H1 (cell line): ENCODE data around the gene SNED1. TPM values are rescaled to one million over a fixed set of nuclear protein-coding genes. Genes with fewer than 3 reads are reported as not detected.

ENCODE experiments used
- BRCA1 ChIP-seq: IDR thresholded peaks from 2 replicates; pipeline ENCODE4 v1.6.1; 2012; ENCODE audit warnings: low read depth, low read length, improper control_type of control experiment
- CREB1 ChIP-seq: IDR thresholded peaks from 2 replicates; pipeline ENCODE4 v1.6.1; 2012; ENCODE audit warnings: inconsistent platforms
- CTCF ChIP-seq, 3 experiments: IDR thresholded peaks; 1 replicate in 2 of 3; 2 replicates in 1 of 3; pipeline versions ENCODE4 v1.5.1 to v1.6.1; 2011; ENCODE audit warnings: low read length in 3 of 3, mild to moderate bottlenecking in 3 of 3, inconsistent platforms in 2 of 3, low read depth in 1 of 3, moderate library complexity in 1 of 3; ENCODE audit not compliant: insufficient read depth in 1 of 3; ENCODE audit errors: control extremely low read depth in 1 of 3
- EP300 ChIP-seq, 2 experiments: IDR thresholded peaks; 1 replicate in 1 of 2; 2 replicates in 1 of 2; pipeline ENCODE4 v1.6.1; 2011 to 2012; ENCODE audit warnings: low read depth in 2 of 2, low read length in 2 of 2, mild to moderate bottlenecking in 2 of 2, borderline replicate concordance in 1 of 2, inconsistent platforms in 1 of 2, moderate library complexity in 1 of 2
- EZH2 ChIP-seq: fragments of 200-600 bp; sonication (generic); IDR thresholded peaks from 2 replicates; pipeline ENCODE4 v1.7.1; 2012; ENCODE audit warnings: low read depth, mild to moderate bottlenecking, moderate library complexity, low read length, inconsistent platforms; ENCODE audit not compliant: severe bottlenecking
- KDM4A ChIP-seq: IDR thresholded peaks from one replicate; pipeline ENCODE4 v1.7.1; 2012; ENCODE audit warnings: low read depth, mild to moderate bottlenecking, moderate library complexity, low read length, inconsistent platforms; ENCODE audit not compliant: severe bottlenecking
- SIN3A ChIP-seq, 2 experiments: IDR thresholded peaks in 1 of 2; conservative IDR thresholded peaks in 1 of 2; 2 replicates each; pipeline ENCODE4 v1.6.1; 2011 to 2012; ENCODE audit warnings: low read length in 2 of 2, improper control_type of control experiment in 1 of 2, low read depth in 1 of 2, mild to moderate bottlenecking in 1 of 2
- TAF1 ChIP-seq: IDR thresholded peaks from 2 replicates; pipeline ENCODE4 v1.6.1; 2011; ENCODE audit warnings: mild to moderate bottlenecking, low read depth, low read length
- ZNF274 ChIP-seq: IDR thresholded peaks from 2 replicates; pipeline ENCODE4 v1.7.0; 2012; ENCODE audit warnings: low read length, borderline replicate concordance; ENCODE audit errors: extremely low read depth
- polyA plus RNA-seq, 7 experiments: library from polyadenylated mRNA; depleted of rRNA in 3 of 7; stranded (reverse) in 5 of 7; unstranded in 2 of 7; fragments of >200 nt in 5 of 7; fragments of 200-250 nt in 2 of 7; gene quantifications; 1 replicate in 5 of 7; 2 replicates in 1 of 7; 4 replicates in 1 of 7; pipeline versions ENCODE4 v1.2.1 to v1.2.3, GENCODE V29; 2011 to 2013; ENCODE audit warnings: missing spikeins in 2 of 7, mixed read lengths in 2 of 7
- total RNA-seq: library from RNA; stranded (reverse); fragmentation: NEBNext Ultra II Directional; extraction: Animal tissue kit (Norgen Biotek cat#: 25700); gene quantifications from 2 replicates; pipeline ENCODE4 v1.2.1, GENCODE V29; 2021

SNED1 gene
- total and polyA plus RNA-seq, 2 of the 8 experiments (the other 6 are each of a cell fraction or from before 2014, with no cell fraction given), result 1.9 TPM

DNA sequence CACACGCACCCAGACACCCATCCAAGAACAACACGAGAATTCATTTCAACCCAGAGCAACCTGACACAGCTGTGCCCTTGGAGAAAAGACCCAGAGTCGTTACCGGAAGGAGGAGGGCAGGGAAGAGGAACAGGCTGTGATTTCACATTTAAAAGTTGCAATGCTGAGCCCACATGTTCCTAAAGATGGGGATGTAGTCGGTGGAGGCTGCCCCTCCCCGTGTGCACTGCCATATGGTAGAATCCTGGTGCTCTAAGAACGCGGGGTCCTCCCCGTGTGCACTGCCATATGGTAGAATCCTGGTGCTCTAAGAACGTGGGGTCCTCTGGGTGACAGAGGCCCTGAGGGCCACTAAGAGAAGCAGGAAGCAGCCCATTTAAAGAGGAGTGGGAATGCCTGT, 92.8 kb downstream of the SNED1 start (continued):
- TF ChIP-seq CTCF (IDR thresholded peaks at IDR 0.05; ENCODE audit: control extremely low read depth in 1 of 3, insufficient read depth in 1 of 3, low read depth in 1 of 3, low read length in 3 of 3) (no peak), KDM4A (no peak), BRCA1 (no peak), EP300 (IDR thresholded peaks at IDR 0.05; ENCODE audit: borderline replicate concordance in 1 of 2, low read depth in 2 of 2, low read length in 2 of 2) (no peak), SIN3A (conservative IDR thresholded peaks at IDR 0.05 in 1 of 2, IDR thresholded peaks at IDR 0.05 in 1 of 2; ENCODE audit: low read depth in 1 of 2, low read length in 2 of 2) (no peak), ZNF274 (no peak), CREB1 (no peak), TAF1 (no peak), EZH2 (no peak)
